Right lobe of liver (tissue), 6 donors: ENCODE measurements around the gene MCTP1. TPM values are rescaled to one million over a fixed set of nuclear protein-coding genes. Genes with fewer than 3 reads are reported as not detected.

Source experiments
- ATAC-seq, 4 donors: fragments of 200-7000 bp; cut with Tn5 transposase; one replicate each; pipeline ENCODE4 v1.9.1; 2020; ENCODE audit warnings: mild to moderate bottlenecking in 4 of 4, moderate library complexity in 4 of 4
- DNase-seq, 3 donors: peaks; one replicate each; pipeline ENCODE4 v3.0.0-alpha.2; 2020
- H3K27ac ChIP-seq, 3 donors: fragments of 200-600 bp; one replicate each; pipeline ENCODE4 v1.8.0; 2022
- H3K27me3 ChIP-seq, 2 donors: fragments of 200-600 bp; one replicate each; pipeline ENCODE4 v1.8.0; 2022
- H3K36me3 ChIP-seq, 4 donors: fragments of 200-600 bp; sonication (generic) in 1 of 4; one replicate each; pipeline versions ENCODE4 v1.5.1 to v1.8.0; 2017 to 2022; ENCODE audit warnings: control low read depth in 1 of 4
- H3K4me1 ChIP-seq, 4 donors: fragments of 200-600 bp; sonication (generic) in 1 of 4; one replicate each; pipeline versions ENCODE4 v1.5.1 to v1.8.0; 2017 to 2022; ENCODE audit warnings: control low read depth in 1 of 4
- H3K4me3 ChIP-seq, 3 donors: fragments of 200-600 bp; one replicate each; pipeline ENCODE4 v1.8.0; 2022
- H3K9me3 ChIP-seq, 4 donors: fragments of 200-600 bp; sonication (generic) in 1 of 4; one replicate each; pipeline versions ENCODE4 v1.5.1 to v1.8.0; 2017 to 2022; ENCODE audit warnings: control low read depth in 1 of 4
- CTCF ChIP-seq, 4 donors: fragments of 200-600 bp in 3 of 4; fragments of 450-650 bp in 1 of 4; IDR thresholded peaks; one replicate each; pipeline versions ENCODE4 v1.5.1 to v1.8.0; 2016 to 2022; ENCODE audit warnings: antibody characterized with exemption in 4 of 4, mild to moderate bottlenecking in 2 of 4
- POLR2A ChIP-seq: fragments of 450-650 bp; IDR thresholded peaks from one replicate; pipeline ENCODE4 v1.6.1; 2017; ENCODE audit warnings: antibody characterized with exemption, mild to moderate bottlenecking
- WGBS: methylation state at CpG from one replicate; pipeline ENCODE4 v1.1.6; 2018; ENCODE audit warnings: low coverage, low lambda C conversion rate; ENCODE audit not compliant: insufficient coverage; ENCODE audit errors: missing lambda C conversion rate; 5-methylcytosine and 5-hydroxymethylcytosine counted together
- intact Hi-C, 2 donors: fragments of 100-400 bp; cut with DNase I; formaldehyde crosslinking; loops; one replicate each; pipeline versions ENCODE4 v1.11.2 to v1.14.1; 2022
- total RNA-seq, 6 experiments: library from RNA; depleted of rRNA in 2 of 6; stranded (reverse); fragments of >200 nt in 2 of 6; fragmentation: NEBNext Ultra II Directional in 3 of 6; extraction: Animal tissue kit (Norgen Biotek cat#: 25700) in 3 of 6; gene quantifications; one replicate each; pipeline versions ENCODE4 v1.1.0 to v1.2.4, GENCODE V29; 2016 to 2023
- donor health status: DM: no; HTN: yes; CAD: no.
- donor health status: DM: no; HTN: no; CAD: no.
- donor health status: DM: no; HTN: no; CAD: no.
- donor health status: DM: no; HTN: yes; CAD: no.
- donor health status: DM: no; HTN: yes; CAD: no.

The MCTP1 gene
- total RNA-seq, 6 experiments from 2014 or later, result 1.2 to 5.9 (median 3.5) TPM

- no peaks in the 10 kb centered on the region for H3K27me3 ChIP-seq
- intact Hi-C loops, result no loop called here
- H3K4me1 ChIP-seq, result no peaks in the 10 kb centered on the region
- DNase-seq (no peak), ATAC-seq (no peak)
- H3K36me3 ChIP-seq, result no peaks in the 10 kb centered on the region
- H3K4me3 ChIP-seq, result no peak overlapping the region
- no peak overlapping the region for H3K27ac ChIP-seq
- no peak for TF ChIP-seq POLR2A
- TF ChIP-seq CTCF (IDR thresholded peaks at IDR 0.05), result no peak
- WGBS, result 88% methylated on average over 2 of the region's 2 CpGs
- H3K9me3 ChIP-seq, result no peaks in the 10 kb centered on the region
Observed at GRCh38 chr5:95223566-95224258, 61.2 kb downstream of the MCTP1 start.

GRCh38 chr5:95222836-95223235 is 62.1 kb downstream of the MCTP1 start:
- TF ChIP-seq CTCF (IDR thresholded peaks at IDR 0.05), result no peak
- no peak for TF ChIP-seq POLR2A
- Histone ChIP-seq H3K4me1 (no peaks in the 10 kb centered on the region), H3K4me3 (no peak overlapping the region), H3K36me3 (no peaks in the 10 kb centered on the region), H3K27ac (no peak overlapping the region), H3K9me3 (no peaks in the 10 kb centered on the region), H3K27me3 (no peaks in the 10 kb centered on the region)
- DNase-seq (no peak), ATAC-seq (no peak)
- WGBS, result 72% methylated on average over 2 of the region's 2 CpGs
- intact Hi-C loops, result no loop called here

- no peak overlapping the region for H3K27ac ChIP-seq
- TF ChIP-seq CTCF (IDR thresholded peaks at IDR 0.05) (no peak), POLR2A (no peak)
- 54% methylated on average over 2 of the region's 2 CpGs for WGBS
Observed at GRCh38 chr5:95221234-95221633, 63.7 kb downstream of the MCTP1 start.

GRCh38 chr5:95220381-95220780 is 64.5 kb downstream of the MCTP1 start:
- intact Hi-C loops, result no loop called here
- H3K9me3 ChIP-seq, result no peaks in the 10 kb centered on the region
- H3K4me3 ChIP-seq, result no peak overlapping the region
- no peaks in the 10 kb centered on the region for H3K4me1 ChIP-seq
- WGBS, result 47% methylated on average over 1 of the region's 1 CpG
- TF ChIP-seq POLR2A (no peak), CTCF (IDR thresholded peaks at IDR 0.05) (no peak)
- H3K27ac ChIP-seq, result no peak overlapping the region
- H3K36me3 ChIP-seq, result no peaks in the 10 kb centered on the region
- no peak for DNase-seq
- H3K27me3 ChIP-seq, result no peaks in the 10 kb centered on the region
- ATAC-seq, result no peak

More at GRCh38 chr5:95221234-95221633, 63.7 kb downstream of the MCTP1 start:
- intact Hi-C loops, result no loop called here
- ATAC-seq (no peak), DNase-seq (no peak)
- Histone ChIP-seq H3K27me3 (no peaks in the 10 kb centered on the region), H3K9me3 (no peaks in the 10 kb centered on the region), H3K36me3 (no peaks in the 10 kb centered on the region), H3K4me3 (no peak overlapping the region), H3K4me1 (no peaks in the 10 kb centered on the region)

GRCh38 chr5:95219411-95219810 is 65.5 kb downstream of the MCTP1 start:
- WGBS, result 74% methylated on average over 3 of the region's 3 CpGs
- Histone ChIP-seq H3K27me3 (no peaks in the 10 kb centered on the region), H3K27ac (no peak overlapping the region), H3K36me3 (no peaks in the 10 kb centered on the region), H3K4me1 (no peaks in the 10 kb centered on the region), H3K4me3 (no peak overlapping the region), H3K9me3 (no peaks in the 10 kb centered on the region)
- intact Hi-C loops, result no loop called here
- TF ChIP-seq CTCF (IDR thresholded peaks at IDR 0.05) (no peak), POLR2A (no peak)
- DNase-seq (no peak), ATAC-seq (no peak)
